Fibroblast of the aortic adventitia (primary cell): ENCODE measurements around the gene EEF1A2. TPM values are rescaled to one million over a fixed set of nuclear protein-coding genes. Genes with fewer than 3 reads are reported as not detected.
A peak's percentile ranks its signal among the peaks of the same experiment; 100 is the strongest.
"Not testable (repeated sequence)": the region's sequence is repeated elsewhere in the genome, so short reads cannot be mapped to it uniquely, and the experiment has no call there.

Experiments
- DNase-seq: peaks from one replicate; pipeline ENCODE4 v3.0.0-alpha.2; 2010; ENCODE audit warnings: low read depth
- H3K4me3 ChIP-seq: 2 replicates; pipeline ENCODE4 v1.5.1; 2011; ENCODE audit warnings: low read depth, mild to moderate bottlenecking, control low read depth, low read length, moderate library complexity
- CTCF ChIP-seq: IDR thresholded peaks from 2 replicates; pipeline ENCODE4 v1.5.1; 2011; ENCODE audit warnings: mild to moderate bottlenecking, low read length, control low read depth, inconsistent platforms; ENCODE audit not compliant: insufficient read depth
- total RNA-seq: library from RNA; depleted of rRNA; stranded (reverse); fragments of >200 nt; gene quantifications from 2 replicates; pipeline ENCODE4 v1.2.3, GENCODE V29; 2012; ENCODE audit warnings: low replicate concordance

Gene EEF1A2
- total RNA-seq, 1 donor = 0.18 TPM

GRCh38 chr20:63520504-63520933 is 21.6 kb upstream of the EEF1A2 start, which contains the start of gene PPDPF:
TSS of gene PPDPF (plus strand) at chr20:63520765. CDS start at chr20:63521309, 544 bp downstream.
- peak within 1 kb of the TSS; percentile 85 for H3K4me3 ChIP-seq
- peak; percentile 77 for DNase-seq
- no peak for TF ChIP-seq CTCF

- DNase-seq = no peak
- peak overlapping the region; percentile 72 for H3K4me3 ChIP-seq
- peak; percentile 36 for TF ChIP-seq CTCF
Observed at GRCh38 chr20:63519668-63520503, 21.0 kb upstream of the EEF1A2 start.

GRCh38 chr20:63518946-63519667 is 20.2 kb upstream of the EEF1A2 start:
- H3K4me3 ChIP-seq = peak overlapping the region; percentile 72
- DNase-seq = no peak
- no peak for TF ChIP-seq CTCF

GRCh38 chr20:63518351-63518861 is 19.5 kb upstream of the EEF1A2 start:
- no peak for TF ChIP-seq CTCF
- no peak for DNase-seq

GRCh38 chr20:63517376-63518309 is 18.8 kb upstream of the EEF1A2 start:
- H3K4me3 ChIP-seq = no peak overlapping the region
- DNase-seq = no peak
- no peak for TF ChIP-seq CTCF

More at GRCh38 chr20:63518351-63518861, 19.5 kb upstream of the EEF1A2 start:
- no peak overlapping the region for H3K4me3 ChIP-seq

- DNase-seq, H3K4me3 ChIP-seq: not testable (repeated sequence)
Observed at GRCh38 chr20:63514520-63514919, 15.6 kb upstream of the EEF1A2 start.
